NCI-H1930 (cell line): Measurements from ENCODE around the gene C22orf23.
A peak's percentile ranks its signal among the peaks of the same experiment; 100 is the strongest.

Experiments used
- DNase-seq, 2 experiments: peaks; one replicate each; lab custom pipeline; 2025; lab: John Stamatoyannopoulos, UW

Gene C22orf23

GRCh38 chr22:37953437-37954179 is at the start of gene C22orf23, which contains the start of gene POLR2F:
Gene C22orf23 (minus strand): TSS chr22:37953601. CDS start chr22:37953149, 452 bp downstream.
Gene POLR2F (plus strand): TSS chr22:37953699. CDS start chr22:37953788, 89 bp downstream.
- peak; percentile 95 for DNase-seq

GRCh38 chr22:37999640-38000272 is 46.4 kb upstream of the C22orf23 start:
- no peak for DNase-seq

GRCh38 chr22:37999236-37999635 is 45.8 kb upstream of the C22orf23 start:
- no peak for DNase-seq

GRCh38 chr22:37998543-37998942 is 45.1 kb upstream of the C22orf23 start:
- DNase-seq: no peak

GRCh38 chr22:37996515-37997246 is 43.3 kb upstream of the C22orf23 start:
- DNase-seq: no peak

- DNase-seq: no peak
Observed at GRCh38 chr22:37996079-37996478, 42.7 kb upstream of the C22orf23 start.

- DNase-seq: no peak
Observed at GRCh38 chr22:37995460-37995859, 42.1 kb upstream of the C22orf23 start.

- DNase-seq: no peak
Observed at GRCh38 chr22:37994982-37995381, 41.6 kb upstream of the C22orf23 start.

GRCh38 chr22:37994049-37994448 is 40.6 kb upstream of the C22orf23 start:
- DNase-seq: no peak

GRCh38 chr22:37991731-37992442 is 38.5 kb upstream of the C22orf23 start:
- DNase-seq: no peak

- no peak for DNase-seq
Observed at GRCh38 chr22:37990862-37991261, 37.5 kb upstream of the C22orf23 start.

GRCh38 chr22:37990301-37990700 is 36.9 kb upstream of the C22orf23 start:
- DNase-seq: no peak

- no peak for DNase-seq
Observed at GRCh38 chr22:37989146-37990045, 36.0 kb upstream of the C22orf23 start.

- no peak for DNase-seq
Observed at GRCh38 chr22:37986371-37986770, 33.0 kb upstream of the C22orf23 start.

- no peak for DNase-seq
Observed at GRCh38 chr22:37985751-37986281, 32.4 kb upstream of the C22orf23 start.

GRCh38 chr22:37985050-37985585 is 31.7 kb upstream of the C22orf23 start:
- no peak for DNase-seq

GRCh38 chr22:37983860-37984791 is 30.7 kb upstream of the C22orf23 start, which contains the start of gene SOX10:
Gene SOX10 (minus strand): TSS chr22:37984555. CDS start chr22:37983784, 771 bp downstream.
- no peak for DNase-seq

- no peak for DNase-seq
Observed at GRCh38 chr22:37982938-37983859, 29.8 kb upstream of the C22orf23 start.
